ENCODE data around the gene PCCB. TPM values are rescaled to one million over a fixed set of nuclear protein-coding genes. Genes with fewer than 3 reads are reported as not detected.
A peak's percentile ranks its signal among the peaks of the same experiment; 100 is the strongest.

PCCB gene
- total and polyA plus RNA-seq, 9 donors: 8.2 to 107 (median 22.1) TPM

DNA sequence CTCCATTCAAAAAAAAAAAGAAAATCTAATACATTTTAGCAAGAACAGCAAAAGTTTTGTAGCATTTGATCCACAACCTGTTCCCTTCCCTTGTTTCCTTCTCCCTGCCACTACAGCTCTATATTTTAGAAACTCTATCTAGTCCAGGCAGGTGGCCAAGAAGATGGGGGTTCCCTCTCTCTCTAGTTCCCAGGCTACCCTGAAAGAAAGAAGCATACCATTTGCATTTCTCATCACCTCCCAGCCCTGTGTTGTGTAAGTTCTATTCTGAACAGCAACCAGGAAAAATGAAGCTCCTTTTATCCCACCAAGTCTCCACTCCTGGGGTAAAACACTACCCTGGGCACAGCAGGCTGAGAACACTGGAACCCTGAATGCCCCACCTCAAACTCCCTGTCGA, 100.0 kb downstream of the PCCB start:
- H3K36me3 ChIP-seq: no peaks in the 10 kb centered on the region

DNA sequence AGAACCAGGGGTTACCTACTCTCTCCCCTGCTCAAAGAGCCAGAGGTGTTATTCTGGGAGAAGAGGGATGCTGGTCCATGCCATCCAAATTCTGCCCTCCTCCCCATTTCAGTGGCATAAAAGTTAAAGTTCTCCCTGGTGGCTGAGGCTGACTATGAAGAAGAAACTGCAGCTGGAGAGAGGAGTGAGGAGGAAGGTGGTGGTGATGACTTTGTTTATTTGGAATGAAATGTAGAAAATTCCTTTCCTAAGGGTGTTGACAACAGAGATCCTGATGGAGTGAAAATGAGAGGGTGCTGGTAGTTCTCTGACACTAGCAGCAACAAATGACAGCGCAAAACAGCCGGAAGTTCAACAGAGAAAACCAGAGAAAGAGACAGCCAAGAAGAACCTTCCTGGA, 100.4 kb downstream of the PCCB start:
- H3K4me3 ChIP-seq: no peak overlapping the region
- intact Hi-C loops (cut with DNase I): no loop called here
- no peaks in the 10 kb centered on the region for H3K9me3 ChIP-seq
- WGBS, 3 donors: 59 to 79% (median 71%) methylated on average over 2 of the region's 2 CpGs
- TF ChIP-seq, protein P1, sequence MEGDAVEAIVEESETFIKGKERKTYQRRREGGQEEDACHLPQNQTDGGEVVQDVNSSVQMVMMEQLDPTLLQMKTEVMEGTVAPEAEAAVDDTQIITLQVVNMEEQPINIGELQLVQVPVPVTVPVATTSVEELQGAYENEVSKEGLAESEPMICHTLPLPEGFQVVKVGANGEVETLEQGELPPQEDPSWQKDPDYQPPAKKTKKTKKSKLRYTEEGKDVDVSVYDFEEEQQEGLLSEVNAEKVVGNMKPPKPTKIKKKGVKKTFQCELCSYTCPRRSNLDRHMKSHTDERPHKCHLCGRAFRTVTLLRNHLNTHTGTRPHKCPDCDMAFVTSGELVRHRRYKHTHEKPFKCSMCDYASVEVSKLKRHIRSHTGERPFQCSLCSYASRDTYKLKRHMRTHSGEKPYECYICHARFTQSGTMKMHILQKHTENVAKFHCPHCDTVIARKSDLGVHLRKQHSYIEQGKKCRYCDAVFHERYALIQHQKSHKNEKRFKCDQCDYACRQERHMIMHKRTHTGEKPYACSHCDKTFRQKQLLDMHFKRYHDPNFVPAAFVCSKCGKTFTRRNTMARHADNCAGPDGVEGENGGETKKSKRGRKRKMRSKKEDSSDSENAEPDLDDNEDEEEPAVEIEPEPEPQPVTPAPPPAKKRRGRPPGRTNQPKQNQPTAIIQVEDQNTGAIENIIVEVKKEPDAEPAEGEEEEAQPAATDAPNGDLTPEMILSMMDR (IDR thresholded peaks at IDR 0.05): no peak
- no peak for TF ChIP-seq EP300 (IDR thresholded peaks at IDR 0.05)
- TF ChIP-seq POLR2A (IDR thresholded peaks at IDR 0.05): no peak
- H3K4me1 ChIP-seq (ENCODE audit: insufficient read depth): no peaks in the 10 kb centered on the region
- no peaks in the 10 kb centered on the region for H3K36me3 ChIP-seq
- no peaks in the 10 kb centered on the region for H3K27me3 ChIP-seq
- peak overlapping the region in 1 of 2 donors; percentile 24 for H3K27ac ChIP-seq
- no peak for DNase-seq

More for the DNA sequence above, 100.0 kb downstream of the PCCB start:
- Histone ChIP-seq H3K9me3 (no peaks in the 10 kb centered on the region), H3K4me1 (ENCODE audit: insufficient read depth) (no peaks in the 10 kb centered on the region), H3K27ac (peak overlapping the region in 1 of 2 donors; percentile 24), H3K4me3 (no peak overlapping the region), H3K27me3 (no peaks in the 10 kb centered on the region)
- peak; percentile 58 to 71 (median 66) for DNase-seq
- 55 to 71% (median 69%) methylated on average over 1 of the region's 1 CpG for WGBS, 3 donors
- intact Hi-C loops (cut with DNase I): no loop called here
- TF ChIP-seq POLR2A (IDR thresholded peaks at IDR 0.05) (no peak), EP300 (IDR thresholded peaks at IDR 0.05) (no peak)
- TF ChIP-seq, protein P1 (IDR thresholded peaks at IDR 0.05): no peak

DNA sequence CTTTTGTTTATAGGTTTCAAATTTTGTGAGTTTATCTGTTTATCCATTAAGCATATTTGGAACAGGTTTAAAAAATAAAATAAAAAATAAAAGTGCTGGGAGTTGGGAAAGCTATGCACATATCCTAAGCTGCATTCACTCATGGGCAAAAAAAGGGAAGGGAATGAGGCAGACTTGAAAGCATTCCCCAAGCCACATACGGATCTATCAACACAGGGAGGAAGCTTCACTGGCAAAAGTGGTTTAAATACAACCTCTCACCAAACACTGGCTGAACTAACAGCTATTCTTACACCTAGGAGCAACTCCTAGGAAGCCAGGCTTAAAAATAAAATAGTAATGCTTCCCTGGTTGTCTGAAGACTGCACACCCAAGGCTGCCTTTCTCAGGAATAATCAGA, 101.2 kb downstream of the PCCB start:
- no peaks in the 10 kb centered on the region for H3K27me3 ChIP-seq
- H3K4me1 ChIP-seq (ENCODE audit: insufficient read depth): no peaks in the 10 kb centered on the region
- WGBS, 3 donors: 31 to 40% (median 38%) methylated on average over 1 of the region's 1 CpG
- no peak for DNase-seq
- H3K4me3 ChIP-seq: no peak overlapping the region
- TF ChIP-seq POLR2A (IDR thresholded peaks at IDR 0.05) (no peak), EP300 (IDR thresholded peaks at IDR 0.05) (no peak)
- TF ChIP-seq, protein P1 (IDR thresholded peaks at IDR 0.05): no peak
- H3K36me3 ChIP-seq: no peaks in the 10 kb centered on the region
- H3K9me3 ChIP-seq: no peaks in the 10 kb centered on the region
- no peak overlapping the region for H3K27ac ChIP-seq
- intact Hi-C loops (cut with DNase I): no loop called here

- Histone ChIP-seq H3K4me1 (ENCODE audit: insufficient read depth) (no peaks in the 10 kb centered on the region), H3K36me3 (no peaks in the 10 kb centered on the region), H3K4me3 (no peak overlapping the region), H3K27me3 (no peaks in the 10 kb centered on the region), H3K9me3 (no peaks in the 10 kb centered on the region), H3K27ac (no peak overlapping the region)
- DNase-seq: no peak
- intact Hi-C loops (cut with DNase I): no loop called here
- TF ChIP-seq, protein P1 (IDR thresholded peaks at IDR 0.05): no peak
- TF ChIP-seq EP300 (IDR thresholded peaks at IDR 0.05) (no peak), POLR2A (IDR thresholded peaks at IDR 0.05) (no peak)
- WGBS, 3 donors: 73 to 81% (median 80%) methylated on average over 3 of the region's 3 CpGs
These were observed 101.8 kb downstream of the PCCB start for GRCh38 chr3:136351905-136352304.
